Neutrophil (primary cell): ENCODE data around the gene SULT4A1.

Experiments used
- H3K27ac ChIP-seq: fragments of 200-600 bp; sonication (generic); 2 replicates; pipeline ENCODE4 v1.5.1; 2016; ENCODE audit warnings: mild to moderate bottlenecking, moderate library complexity
- H3K27me3 ChIP-seq: fragments of 200-600 bp; sonication (generic); 2 replicates; pipeline ENCODE4 v1.6.0; 2016; ENCODE audit warnings: mild to moderate bottlenecking
- H3K36me3 ChIP-seq: fragments of 200-600 bp; sonication (generic); 2 replicates; pipeline ENCODE4 v1.5.1; 2017
- H3K4me1 ChIP-seq, 2 experiments: fragments of 200-600 bp in 1 of 2; sonication (generic) in 1 of 2; 1 replicate in 1 of 2; 2 replicates in 1 of 2; pipeline versions ENCODE4 v1.5.1 to v1.6.1; 2013 to 2016; ENCODE audit warnings: low read depth in 1 of 2, low read length in 1 of 2, mild to moderate bottlenecking in 1 of 2, moderate library complexity in 1 of 2; ENCODE audit not compliant: control insufficient read depth in 1 of 2, insufficient read depth in 1 of 2
- H3K4me3 ChIP-seq, 2 experiments: fragments of 200-600 bp in 1 of 2; sonication (generic) in 1 of 2; 1 replicate in 1 of 2; 2 replicates in 1 of 2; pipeline ENCODE4 v1.5.1; 2013 to 2016; ENCODE audit warnings: low read depth in 1 of 2, low read length in 1 of 2, mild to moderate bottlenecking in 1 of 2, moderate library complexity in 1 of 2
- H3K9me3 ChIP-seq: fragments of 200-600 bp; sonication (generic); 2 replicates; pipeline ENCODE4 v1.5.1; 2016
- CTCF ChIP-seq: fragments of 200-600 bp; sonication (generic); IDR thresholded peaks from 2 replicates; pipeline ENCODE4 v1.5.1; 2016; ENCODE audit warnings: antibody characterized with exemption

Gene SULT4A1

GRCh38 chr22:43821606-43822425 is 40.5 kb downstream of the SULT4A1 start:
- H3K36me3 ChIP-seq, result no peaks in the 10 kb centered on the region
- no peak overlapping the region for H3K4me3 ChIP-seq
- H3K27ac ChIP-seq, result no peak overlapping the region
- H3K9me3 ChIP-seq, result no peaks in the 10 kb centered on the region
- no peak for TF ChIP-seq CTCF
- H3K4me1 ChIP-seq, result peaks cover 0 to 5% of the 10 kb centered on the region in 2 experiments
- H3K27me3 ChIP-seq, result peaks cover 8% of the 10 kb centered on the region

GRCh38 chr22:43820651-43821305 is 41.5 kb downstream of the SULT4A1 start:
- Histone ChIP-seq H3K36me3 (no peaks in the 10 kb centered on the region), H3K4me1 (peaks cover 0 to 5% of the 10 kb centered on the region in 2 experiments), H3K27ac (no peak overlapping the region), H3K27me3 (peaks cover 8% of the 10 kb centered on the region), H3K4me3 (no peak overlapping the region), H3K9me3 (no peaks in the 10 kb centered on the region)
- no peak for TF ChIP-seq CTCF

GRCh38 chr22:43819931-43820640 is 42.2 kb downstream of the SULT4A1 start:
- H3K27me3 ChIP-seq, result peaks cover 8% of the 10 kb centered on the region
- H3K9me3 ChIP-seq, result no peaks in the 10 kb centered on the region
- no peak overlapping the region for H3K27ac ChIP-seq
- no peaks in the 10 kb centered on the region for H3K36me3 ChIP-seq
- no peak for TF ChIP-seq CTCF
- no peak overlapping the region for H3K4me3 ChIP-seq
- peaks cover 0 to 5% of the 10 kb centered on the region in 2 experiments for H3K4me1 ChIP-seq

- peaks cover 8% of the 10 kb centered on the region for H3K27me3 ChIP-seq
- no peak overlapping the region for H3K27ac ChIP-seq
- H3K4me1 ChIP-seq, result peaks cover 0 to 5% of the 10 kb centered on the region in 2 experiments
- H3K36me3 ChIP-seq, result no peaks in the 10 kb centered on the region
- no peaks in the 10 kb centered on the region for H3K9me3 ChIP-seq
- H3K4me3 ChIP-seq, result no peak overlapping the region
- TF ChIP-seq CTCF, result no peak
Measured at GRCh38 chr22:43819421-43819921, 42.8 kb downstream of the SULT4A1 start.

GRCh38 chr22:43818981-43819380 is 43.3 kb downstream of the SULT4A1 start:
- Histone ChIP-seq H3K36me3 (no peaks in the 10 kb centered on the region), H3K27me3 (peaks cover 8% of the 10 kb centered on the region), H3K4me3 (no peak overlapping the region), H3K9me3 (no peaks in the 10 kb centered on the region), H3K4me1 (peaks cover 0 to 5% of the 10 kb centered on the region in 2 experiments), H3K27ac (no peak overlapping the region)
- TF ChIP-seq CTCF, result no peak
